GM15510 (cell line): ENCODE measurements around the gene ITIH6.

Experiments
- POLR2A ChIP-seq: IDR thresholded peaks from 3 replicates; pipeline ENCODE4 v1.6.1; 2011; ENCODE audit warnings: borderline replicate concordance; ENCODE audit not compliant: insufficient read length; ENCODE audit errors: extremely low read depth

The ITIH6 gene

GRCh38 chrX:54798137-54798536 is at the start of gene ITIH6:
Gene ITIH6, minus strand, starts transcription at chrX:54798255. Its CDS starts 45 bp downstream, at chrX:54798210.
- TF ChIP-seq POLR2A = no peak

GRCh38 chrX:54843050-54843449 is 45.0 kb upstream of the ITIH6 start:
- TF ChIP-seq POLR2A = no peak

- no peak for TF ChIP-seq POLR2A
These were observed 44.6 kb upstream of the ITIH6 start for GRCh38 chrX:54842607-54843006.

- no peak for TF ChIP-seq POLR2A
These were observed 40.5 kb upstream of the ITIH6 start for GRCh38 chrX:54838583-54838982.

GRCh38 chrX:54826598-54826997 is 28.5 kb upstream of the ITIH6 start:
- TF ChIP-seq POLR2A = no peak

GRCh38 chrX:54825716-54826438 is 27.8 kb upstream of the ITIH6 start:
- no peak for TF ChIP-seq POLR2A

- TF ChIP-seq POLR2A = no peak
These were observed 26.7 kb upstream of the ITIH6 start for GRCh38 chrX:54824722-54825121.

GRCh38 chrX:54824195-54824594 is 26.1 kb upstream of the ITIH6 start:
- TF ChIP-seq POLR2A = no peak

- no peak for TF ChIP-seq POLR2A
These were observed 23.3 kb upstream of the ITIH6 start for GRCh38 chrX:54821310-54821709.

- TF ChIP-seq POLR2A = no peak
These were observed 22.7 kb upstream of the ITIH6 start for GRCh38 chrX:54820737-54821136.

- no peak for TF ChIP-seq POLR2A
These were observed 21.1 kb upstream of the ITIH6 start for GRCh38 chrX:54819201-54819600.

- no peak for TF ChIP-seq POLR2A
These were observed 20.2 kb upstream of the ITIH6 start for GRCh38 chrX:54818221-54818620.

GRCh38 chrX:54817220-54817820 is 19.3 kb upstream of the ITIH6 start:
- TF ChIP-seq POLR2A = no peak

GRCh38 chrX:54812306-54812705 is 14.3 kb upstream of the ITIH6 start:
- TF ChIP-seq POLR2A = no peak

GRCh38 chrX:54811301-54811885 is 13.3 kb upstream of the ITIH6 start:
- TF ChIP-seq POLR2A = no peak

- TF ChIP-seq POLR2A = no peak
These were observed 12.5 kb upstream of the ITIH6 start for GRCh38 chrX:54810532-54810931.

- TF ChIP-seq POLR2A = no peak
These were observed 10.8 kb upstream of the ITIH6 start for GRCh38 chrX:54808605-54809483.
